NCI-H526 treated with DMSO at 0.1 percent for 48 hours (cell line): ENCODE data around the gene MOV10L1.

Experiments used
- DNase-seq: peaks from one replicate; lab custom pipeline; 2025; lab: John Stamatoyannopoulos, UW

MOV10L1 gene

GRCh38 chr22:50089682-50090411, at the start of gene MOV10L1:
MOV10L1 (plus strand) TSS chr22:50090006; CDS start chr22:50090089, 83 bp downstream.
- no peak for DNase-seq

- DNase-seq, result no peak
These were observed 49.1 kb upstream of the MOV10L1 start for GRCh38 chr22:50040717-50041116.

GRCh38 chr22:50041361-50042065, 48.3 kb upstream of the MOV10L1 start:
- no peak for DNase-seq

GRCh38 chr22:50044485-50045118, 45.2 kb upstream of the MOV10L1 start:
- DNase-seq, result no peak

- DNase-seq, result no peak
These were observed 44.4 kb upstream of the MOV10L1 start for GRCh38 chr22:50045211-50046018.

GRCh38 chr22:50046019-50046415, 43.8 kb upstream of the MOV10L1 start:
- DNase-seq, result no peak

GRCh38 chr22:50046481-50047245, 43.1 kb upstream of the MOV10L1 start:
- DNase-seq, result no peak

GRCh38 chr22:50047346-50047745, 42.5 kb upstream of the MOV10L1 start:
- no peak for DNase-seq

- no peak for DNase-seq
These were observed 41.6 kb upstream of the MOV10L1 start for GRCh38 chr22:50048061-50048765.

- DNase-seq, result no peak
These were observed 41.0 kb upstream of the MOV10L1 start for GRCh38 chr22:50048836-50049235.

- DNase-seq, result no peak
These were observed 40.3 kb upstream of the MOV10L1 start for GRCh38 chr22:50049299-50050195.

GRCh38 chr22:50051930-50052329, 37.9 kb upstream of the MOV10L1 start:
- DNase-seq, result no peak

GRCh38 chr22:50053861-50054260, 35.9 kb upstream of the MOV10L1 start:
- no peak for DNase-seq

GRCh38 chr22:50056214-50056972, 33.4 kb upstream of the MOV10L1 start:
- DNase-seq, result no peak

- DNase-seq, result no peak
These were observed 32.3 kb upstream of the MOV10L1 start for GRCh38 chr22:50057278-50058060.

GRCh38 chr22:50058061-50058905, 31.5 kb upstream of the MOV10L1 start, which contains the start of gene TTLL8:
TTLL8 (minus strand) TSS chr22:50058298.
- DNase-seq, result no peak
